ENCODE results near the gene TXNRD2.
A peak's percentile ranks its signal among the peaks of the same experiment; 100 is the strongest.

Gene TXNRD2

DNA sequence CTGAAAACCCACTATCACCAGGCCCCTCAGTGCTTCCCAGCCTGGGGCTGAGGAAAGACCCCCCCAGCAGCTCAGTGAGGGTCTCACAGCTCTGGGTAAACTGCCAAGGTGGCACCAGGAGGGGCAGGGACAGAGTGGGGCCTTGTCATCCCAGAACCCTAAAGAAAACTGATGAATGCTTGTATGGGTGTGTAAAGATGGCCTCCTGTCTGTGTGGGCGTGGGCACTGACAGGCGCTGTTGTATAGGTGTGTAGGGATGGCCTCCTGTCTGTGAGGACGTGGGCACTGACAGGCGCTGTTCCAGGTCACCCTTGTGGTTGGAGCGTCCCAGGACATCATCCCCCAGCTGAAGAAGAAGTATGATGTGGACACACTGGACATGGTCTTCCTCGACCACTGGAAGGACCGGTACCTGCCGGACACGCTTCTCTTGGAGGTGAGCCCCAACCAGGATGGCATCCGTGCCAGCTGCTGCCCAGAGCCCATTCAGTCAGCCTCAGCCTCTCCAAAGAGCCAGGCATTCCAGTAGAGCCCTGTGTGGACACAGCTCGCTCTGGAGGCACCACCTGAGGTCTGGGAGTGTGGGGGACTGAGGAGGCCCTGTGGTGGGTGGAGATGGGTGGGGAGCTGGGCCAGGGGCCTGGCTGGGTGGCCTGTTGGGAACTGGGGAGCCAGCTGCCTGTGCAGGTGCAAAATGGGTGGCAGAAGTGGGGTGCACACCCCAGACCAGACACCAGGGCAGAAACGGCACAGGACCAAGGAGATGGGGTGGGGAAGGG lies 22.4 kb upstream of the TXNRD2 start:
- Histone ChIP-seq H3K4me3 (no peak overlapping the region), H3K27ac (no peak overlapping the region)
- no peak for DNase-seq (ENCODE audit: low spot score)
- TF ChIP-seq, protein P1, sequence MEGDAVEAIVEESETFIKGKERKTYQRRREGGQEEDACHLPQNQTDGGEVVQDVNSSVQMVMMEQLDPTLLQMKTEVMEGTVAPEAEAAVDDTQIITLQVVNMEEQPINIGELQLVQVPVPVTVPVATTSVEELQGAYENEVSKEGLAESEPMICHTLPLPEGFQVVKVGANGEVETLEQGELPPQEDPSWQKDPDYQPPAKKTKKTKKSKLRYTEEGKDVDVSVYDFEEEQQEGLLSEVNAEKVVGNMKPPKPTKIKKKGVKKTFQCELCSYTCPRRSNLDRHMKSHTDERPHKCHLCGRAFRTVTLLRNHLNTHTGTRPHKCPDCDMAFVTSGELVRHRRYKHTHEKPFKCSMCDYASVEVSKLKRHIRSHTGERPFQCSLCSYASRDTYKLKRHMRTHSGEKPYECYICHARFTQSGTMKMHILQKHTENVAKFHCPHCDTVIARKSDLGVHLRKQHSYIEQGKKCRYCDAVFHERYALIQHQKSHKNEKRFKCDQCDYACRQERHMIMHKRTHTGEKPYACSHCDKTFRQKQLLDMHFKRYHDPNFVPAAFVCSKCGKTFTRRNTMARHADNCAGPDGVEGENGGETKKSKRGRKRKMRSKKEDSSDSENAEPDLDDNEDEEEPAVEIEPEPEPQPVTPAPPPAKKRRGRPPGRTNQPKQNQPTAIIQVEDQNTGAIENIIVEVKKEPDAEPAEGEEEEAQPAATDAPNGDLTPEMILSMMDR (IDR thresholded peaks at IDR 0.05) = no peak

DNA sequence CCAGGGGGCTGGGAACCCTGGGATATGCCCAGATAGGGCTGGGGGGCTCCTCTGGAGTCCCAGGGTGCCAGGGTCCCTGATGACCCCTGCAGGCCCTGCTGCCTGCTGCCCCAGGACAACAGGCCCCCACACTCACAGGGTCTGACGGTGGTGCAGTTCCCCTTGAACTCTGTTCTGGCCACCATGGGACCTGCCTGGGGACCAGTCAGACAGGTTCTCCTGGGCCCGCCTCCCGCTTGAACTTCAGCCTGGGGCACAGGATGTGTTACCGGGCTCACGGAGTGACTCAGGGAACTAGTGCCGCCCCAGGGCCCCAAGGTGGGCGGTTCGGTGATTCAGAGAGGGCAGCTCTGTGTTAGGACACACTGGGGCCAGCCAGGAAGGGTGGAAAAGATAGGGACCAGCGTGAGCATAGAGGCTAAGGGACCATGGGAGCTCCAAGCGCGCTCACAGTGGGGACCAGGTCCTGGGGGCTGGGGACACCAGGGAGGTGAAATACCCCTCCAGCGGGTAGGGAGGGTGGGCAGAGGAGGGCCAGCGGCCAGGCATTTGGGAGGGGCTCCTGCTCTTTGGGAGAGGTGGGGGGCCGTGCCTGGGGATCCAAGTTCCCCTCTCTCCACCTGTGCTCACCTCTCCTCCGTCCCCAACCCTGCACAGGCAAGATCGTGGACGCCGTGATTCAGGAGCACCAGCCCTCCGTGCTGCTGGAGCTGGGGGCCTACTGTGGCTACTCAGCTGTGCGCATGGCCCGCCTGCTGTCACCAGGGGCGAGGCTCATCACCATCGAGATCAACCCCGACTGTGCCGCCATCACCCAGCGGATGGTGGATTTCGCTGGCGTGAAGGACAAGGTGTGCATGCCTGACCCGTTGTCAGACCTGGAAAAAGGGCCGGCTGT lies 21.5 kb upstream of the TXNRD2 start:
- no peak for DNase-seq (ENCODE audit: low spot score)
- TF ChIP-seq, protein P1 (IDR thresholded peaks at IDR 0.05) = no peak
- Histone ChIP-seq H3K4me3 (no peak overlapping the region), H3K27ac (no peak overlapping the region)

DNA sequence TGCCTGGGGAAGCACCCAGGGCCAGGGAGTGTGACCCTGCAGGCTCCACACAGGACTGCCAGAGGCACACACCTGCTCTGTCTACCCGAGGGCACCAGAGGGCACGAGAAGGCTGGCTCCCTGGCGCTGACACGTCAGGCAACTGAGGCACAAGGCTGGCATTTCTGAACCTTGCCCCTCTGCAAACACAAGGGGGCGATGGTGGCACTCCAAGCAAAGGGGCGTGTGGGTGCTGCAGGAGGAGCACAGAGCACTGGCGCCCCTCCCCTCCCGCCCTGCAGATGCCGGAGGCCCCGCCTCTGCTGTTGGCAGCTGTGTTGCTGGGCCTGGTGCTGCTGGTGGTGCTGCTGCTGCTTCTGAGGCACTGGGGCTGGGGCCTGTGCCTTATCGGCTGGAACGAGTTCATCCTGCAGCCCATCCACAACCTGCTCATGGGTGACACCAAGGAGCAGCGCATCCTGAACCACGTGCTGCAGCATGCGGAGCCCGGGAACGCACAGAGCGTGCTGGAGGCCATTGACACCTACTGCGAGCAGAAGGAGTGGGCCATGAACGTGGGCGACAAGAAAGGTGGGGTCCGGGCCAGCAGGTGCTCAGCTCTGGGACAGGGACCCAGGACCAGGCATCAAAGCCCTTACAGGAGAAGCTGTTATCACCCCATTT lies 20.8 kb upstream of the TXNRD2 start:
- no peak for DNase-seq (ENCODE audit: low spot score)
- TF ChIP-seq, protein P1 (IDR thresholded peaks at IDR 0.05) = peak; percentile 37
- Histone ChIP-seq H3K4me3 (no peak overlapping the region), H3K27ac (no peak overlapping the region)

DNA sequence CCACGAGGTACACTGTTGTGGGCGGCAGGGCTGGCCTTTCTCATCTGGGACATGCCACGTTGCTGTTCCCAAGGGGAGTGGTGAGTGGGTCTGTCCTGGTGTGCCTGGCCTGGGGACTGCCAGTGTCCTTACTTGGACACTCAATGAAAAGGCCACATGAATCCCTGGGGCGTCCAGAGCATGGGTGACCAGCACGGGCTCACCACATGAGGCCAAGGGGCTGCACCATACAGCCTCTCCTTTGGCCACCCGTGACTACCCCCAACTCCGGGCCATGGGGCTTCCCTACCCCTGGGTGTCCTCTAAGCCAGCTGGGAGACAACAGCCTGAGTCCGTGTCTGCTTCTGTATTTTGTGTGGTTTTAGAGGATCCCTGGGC lies 20.2 kb upstream of the TXNRD2 start:
- Histone ChIP-seq H3K4me3 (no peak overlapping the region), H3K27ac (no peak overlapping the region)
- TF ChIP-seq, protein P1 (IDR thresholded peaks at IDR 0.05) = no peak
- DNase-seq (ENCODE audit: low spot score) = no peak

DNA sequence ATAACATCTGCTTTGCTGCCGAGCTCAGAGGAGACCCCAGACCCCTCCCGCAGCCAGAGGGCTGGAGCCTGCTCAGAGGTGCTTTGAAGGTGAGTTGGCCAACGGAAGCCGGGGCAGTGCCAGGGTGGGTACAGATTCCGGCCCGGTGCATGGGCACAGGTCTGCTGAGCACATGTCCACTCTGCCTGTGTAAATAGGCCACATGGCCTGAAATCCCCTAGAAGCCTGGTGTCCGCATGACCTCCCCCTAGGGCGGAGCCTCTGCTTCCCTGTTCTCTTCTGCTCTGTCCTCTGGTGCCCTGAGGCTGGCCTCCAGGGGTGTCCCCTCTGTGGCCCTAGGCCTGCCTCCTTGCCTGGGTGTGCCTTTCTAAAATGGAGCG lies 19.6 kb upstream of the TXNRD2 start:
- H3K27ac ChIP-seq = no peak overlapping the region
- H3K4me3 ChIP-seq = no peak overlapping the region
- DNase-seq (ENCODE audit: low spot score) = no peak
- TF ChIP-seq, protein P1 (IDR thresholded peaks at IDR 0.05) = no peak

DNA sequence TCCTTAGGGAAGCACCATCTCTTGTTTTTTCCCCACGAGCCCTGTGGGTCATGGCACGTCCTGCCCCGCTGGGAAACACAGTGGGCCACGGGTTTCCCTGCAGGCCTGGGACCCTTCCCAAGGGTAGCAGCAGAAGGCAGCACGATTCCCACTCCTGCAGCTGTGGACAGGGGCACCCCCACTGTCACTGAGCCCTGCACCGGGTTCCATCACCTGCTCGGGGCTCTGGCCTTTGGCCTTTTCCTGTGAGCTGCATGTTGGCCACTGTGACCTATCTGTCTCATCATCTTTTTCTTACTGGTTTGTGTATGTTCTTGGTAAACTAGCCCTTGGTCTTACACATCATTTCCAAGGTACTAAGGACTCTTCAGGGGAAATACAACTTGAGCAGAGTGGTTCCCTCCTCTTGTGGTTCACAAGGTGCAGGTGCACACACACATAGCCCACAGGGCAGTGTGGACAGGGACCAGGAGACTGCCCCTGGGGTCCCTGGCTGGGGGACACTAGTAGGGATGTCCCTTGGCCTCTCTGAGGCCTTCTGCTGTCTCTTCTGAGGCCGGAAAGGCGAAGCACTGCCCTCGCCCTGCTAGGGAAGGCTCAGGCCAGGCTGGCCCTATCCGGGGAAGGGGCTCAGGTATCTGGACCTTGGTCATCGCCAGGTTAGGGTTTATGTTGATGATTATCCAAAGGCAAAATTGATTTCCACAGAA lies 19.0 kb upstream of the TXNRD2 start:
- TF ChIP-seq, protein P1 (IDR thresholded peaks at IDR 0.05) = no peak
- H3K27ac ChIP-seq = no peak overlapping the region
- no peak for DNase-seq (ENCODE audit: low spot score)
- no peak overlapping the region for H3K4me3 ChIP-seq

Data from coronary artery (tissue), 2 donors.